Natural killer cell (primary cell): ENCODE data around the gene PRKCD. TPM values are rescaled to one million over a fixed set of nuclear protein-coding genes. Genes with fewer than 3 reads are reported as not detected.
A peak's percentile ranks its signal among the peaks of the same experiment; 100 is the strongest.

Experiments used
- ATAC-seq, 3 donors: fragments of 150-1000 bp in 2 of 3; fragments of 200-7000 bp in 1 of 3; cut with Tn5 transposase; 1 replicate in 1 of 3; 2 replicates in 2 of 3; pipeline ENCODE4 v1.10.0; 2021; ENCODE audit warnings: mild to moderate bottlenecking in 2 of 3, moderate library complexity in 2 of 3
- DNase-seq, 2 donors: peaks; one replicate each; pipeline versions ENCODE4 v3.0.0 to v3.0.0-alpha.2; 2013 to 2021; ENCODE audit warnings: mixed read lengths in 1 of 2
- H3K27ac ChIP-seq: one replicate; pipeline ENCODE4 v1.5.1; 2013; ENCODE audit warnings: mild to moderate bottlenecking, low read length
- H3K27me3 ChIP-seq: one replicate; pipeline ENCODE4 v1.6.1; 2013; ENCODE audit warnings: low read length; ENCODE audit not compliant: control insufficient read depth, insufficient read depth
- H3K36me3 ChIP-seq: one replicate; pipeline ENCODE4 v1.6.1; 2013; ENCODE audit warnings: low read length; ENCODE audit not compliant: control insufficient read depth, insufficient read depth
- H3K4me1 ChIP-seq: one replicate; pipeline ENCODE4 v1.6.1; 2013; ENCODE audit warnings: low read length; ENCODE audit not compliant: control insufficient read depth, insufficient read depth
- H3K4me3 ChIP-seq: one replicate; pipeline ENCODE4 v1.5.1; 2013; ENCODE audit warnings: low read length
- H3K9me3 ChIP-seq: one replicate; pipeline ENCODE4 v1.6.1; 2013; ENCODE audit warnings: low read length; ENCODE audit not compliant: control insufficient read depth, insufficient read depth
- H3K27ac Mint-ChIP-seq, 2 donors: one replicate each; pipeline ENCODE4 v1.8.0; 2022; ENCODE audit warnings: mild to moderate bottlenecking in 2 of 2, mixed read lengths in 2 of 2, moderate library complexity in 1 of 2
- H3K27me3 Mint-ChIP-seq, 2 donors: one replicate each; pipeline ENCODE4 v1.8.0; 2022; ENCODE audit warnings: low read depth in 2 of 2, mixed read lengths in 2 of 2
- H3K36me3 Mint-ChIP-seq: one replicate; pipeline ENCODE4 v1.8.0; 2022; ENCODE audit warnings: mixed read lengths
- H3K4me1 Mint-ChIP-seq, 2 donors: one replicate each; pipeline ENCODE4 v1.8.0; 2022; ENCODE audit warnings: mixed read lengths in 2 of 2
- H3K4me3 Mint-ChIP-seq: one replicate; pipeline ENCODE4 v1.8.0; 2022; ENCODE audit warnings: mild to moderate bottlenecking, moderate library complexity, mixed read lengths
- H3K9me3 Mint-ChIP-seq, 2 donors: one replicate each; pipeline ENCODE4 v1.8.0; 2022; ENCODE audit warnings: mixed read lengths in 2 of 2
- WGBS: methylation state at CpG from one replicate; pipeline ENCODE4 v1.1.7; 2013; ENCODE audit warnings: missing lambda C conversion rate; ENCODE audit not compliant: insufficient coverage; 5-methylcytosine and 5-hydroxymethylcytosine counted together
- intact Hi-C: fragments of 100-400 bp; cut with micrococcal nuclease; formaldehyde crosslinking; loops from one replicate; pipeline ENCODE4 v1.14.2; 2022
- total RNA-seq, 4 donors: library from RNA; stranded (reverse); fragments of 120-200 nt in 1 of 4; gene quantifications; one replicate each; pipeline versions ENCODE4 v1.2.3 to v1.2.4, GENCODE V29; 2013 to 2022
- TF ChIP-seq, protein P1 (sequence below): fragments of 200-600 bp; IDR thresholded peaks from one replicate; pipeline ENCODE4 v1.8.0; 2022; ENCODE audit warnings: antibody characterized with exemption

PRKCD gene
- total RNA-seq, 3 donors from 2014 or later (not counting 1 experiment from before 2014, with no cell fraction given), result 31.7 to 60.0 (median 36.3) TPM

DNA sequence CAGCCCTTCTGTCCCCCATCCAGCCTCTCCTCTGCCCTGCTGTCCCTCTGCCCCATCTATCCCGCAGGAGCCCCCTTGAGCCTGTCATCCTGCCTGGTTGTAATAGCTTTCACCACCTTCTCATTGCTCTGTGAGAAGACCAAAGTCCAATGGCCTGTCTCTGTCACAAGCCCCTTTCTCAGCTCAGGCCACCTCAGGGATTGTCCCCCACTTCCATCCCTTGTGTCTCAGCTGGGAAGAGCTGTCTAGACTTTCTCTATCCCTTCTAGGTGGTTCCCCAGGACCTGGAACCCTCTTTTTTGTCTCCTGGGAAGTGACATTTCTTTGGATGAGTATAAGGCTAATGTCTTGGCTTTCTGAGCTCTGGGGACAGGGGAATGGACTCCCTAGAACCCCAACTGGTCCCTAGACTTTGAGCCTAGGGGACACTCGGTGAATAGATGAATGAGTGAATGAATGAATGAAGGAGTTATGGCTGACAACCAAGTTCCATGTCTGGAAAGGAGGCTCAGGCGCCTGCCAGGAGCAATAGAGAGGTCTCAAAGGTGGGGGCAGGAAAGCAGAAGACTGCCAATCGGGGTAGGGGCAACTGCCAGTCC is 849 bp upstream of the PRKCD start:
- H3K27ac ChIP-seq, result peak overlapping the region; percentile 60
- peaks cover 50% of the 10 kb centered on the region for H3K4me1 ChIP-seq
- H3K9me3 Mint-ChIP-seq, result no peaks in the 10 kb centered on the region
- H3K36me3 ChIP-seq, result no peaks in the 10 kb centered on the region
- DNase-seq, result no peak
- TF ChIP-seq, protein P1, sequence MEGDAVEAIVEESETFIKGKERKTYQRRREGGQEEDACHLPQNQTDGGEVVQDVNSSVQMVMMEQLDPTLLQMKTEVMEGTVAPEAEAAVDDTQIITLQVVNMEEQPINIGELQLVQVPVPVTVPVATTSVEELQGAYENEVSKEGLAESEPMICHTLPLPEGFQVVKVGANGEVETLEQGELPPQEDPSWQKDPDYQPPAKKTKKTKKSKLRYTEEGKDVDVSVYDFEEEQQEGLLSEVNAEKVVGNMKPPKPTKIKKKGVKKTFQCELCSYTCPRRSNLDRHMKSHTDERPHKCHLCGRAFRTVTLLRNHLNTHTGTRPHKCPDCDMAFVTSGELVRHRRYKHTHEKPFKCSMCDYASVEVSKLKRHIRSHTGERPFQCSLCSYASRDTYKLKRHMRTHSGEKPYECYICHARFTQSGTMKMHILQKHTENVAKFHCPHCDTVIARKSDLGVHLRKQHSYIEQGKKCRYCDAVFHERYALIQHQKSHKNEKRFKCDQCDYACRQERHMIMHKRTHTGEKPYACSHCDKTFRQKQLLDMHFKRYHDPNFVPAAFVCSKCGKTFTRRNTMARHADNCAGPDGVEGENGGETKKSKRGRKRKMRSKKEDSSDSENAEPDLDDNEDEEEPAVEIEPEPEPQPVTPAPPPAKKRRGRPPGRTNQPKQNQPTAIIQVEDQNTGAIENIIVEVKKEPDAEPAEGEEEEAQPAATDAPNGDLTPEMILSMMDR, result no peak
- peaks cover 17 to 23% of the 10 kb centered on the region in 2 donors for H3K27me3 Mint-ChIP-seq
- no peak for ATAC-seq
- intact Hi-C loops, result loop anchor here (5.0 kb wide), 1 partner anchor 37 kb away; no protein-coding TSS in a partner anchor
- peak overlapping the region; percentile 93 for H3K4me3 Mint-ChIP-seq
- H3K27me3 ChIP-seq, result peaks cover 14% of the 10 kb centered on the region
- H3K4me3 ChIP-seq, result peak overlapping the region; percentile 60
- H3K27ac Mint-ChIP-seq, result peak overlapping the region; percentile 82 to 94
- no peaks in the 10 kb centered on the region for H3K9me3 ChIP-seq
- WGBS, result 42% methylated on average over 4 of the region's 4 CpGs
- H3K4me1 Mint-ChIP-seq, result peaks cover 23 to 36% of the 10 kb centered on the region in 2 donors
- no peaks in the 10 kb centered on the region for H3K36me3 Mint-ChIP-seq

DNA sequence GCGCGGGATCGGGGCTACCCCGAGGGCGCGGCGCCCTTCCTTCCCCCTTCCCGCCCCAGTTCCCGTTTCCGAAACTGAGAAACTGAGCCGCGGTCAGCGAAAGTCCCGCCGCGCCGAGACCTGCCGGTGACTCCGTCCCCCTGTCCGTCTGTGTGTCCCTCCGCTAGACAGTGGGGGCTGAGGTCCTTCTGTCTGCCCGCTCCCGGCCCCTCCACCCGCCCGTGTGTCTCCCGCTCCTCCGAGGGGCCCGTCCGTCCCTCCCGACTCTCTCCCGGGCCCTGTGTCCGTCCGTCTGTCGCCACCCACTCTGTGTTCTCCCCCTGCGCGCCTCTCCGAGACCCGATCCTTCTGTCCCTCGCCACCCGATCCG is 426 bp downstream of the PRKCD start:
- peaks cover 63% of the 10 kb centered on the region for H3K4me1 ChIP-seq

DNA sequence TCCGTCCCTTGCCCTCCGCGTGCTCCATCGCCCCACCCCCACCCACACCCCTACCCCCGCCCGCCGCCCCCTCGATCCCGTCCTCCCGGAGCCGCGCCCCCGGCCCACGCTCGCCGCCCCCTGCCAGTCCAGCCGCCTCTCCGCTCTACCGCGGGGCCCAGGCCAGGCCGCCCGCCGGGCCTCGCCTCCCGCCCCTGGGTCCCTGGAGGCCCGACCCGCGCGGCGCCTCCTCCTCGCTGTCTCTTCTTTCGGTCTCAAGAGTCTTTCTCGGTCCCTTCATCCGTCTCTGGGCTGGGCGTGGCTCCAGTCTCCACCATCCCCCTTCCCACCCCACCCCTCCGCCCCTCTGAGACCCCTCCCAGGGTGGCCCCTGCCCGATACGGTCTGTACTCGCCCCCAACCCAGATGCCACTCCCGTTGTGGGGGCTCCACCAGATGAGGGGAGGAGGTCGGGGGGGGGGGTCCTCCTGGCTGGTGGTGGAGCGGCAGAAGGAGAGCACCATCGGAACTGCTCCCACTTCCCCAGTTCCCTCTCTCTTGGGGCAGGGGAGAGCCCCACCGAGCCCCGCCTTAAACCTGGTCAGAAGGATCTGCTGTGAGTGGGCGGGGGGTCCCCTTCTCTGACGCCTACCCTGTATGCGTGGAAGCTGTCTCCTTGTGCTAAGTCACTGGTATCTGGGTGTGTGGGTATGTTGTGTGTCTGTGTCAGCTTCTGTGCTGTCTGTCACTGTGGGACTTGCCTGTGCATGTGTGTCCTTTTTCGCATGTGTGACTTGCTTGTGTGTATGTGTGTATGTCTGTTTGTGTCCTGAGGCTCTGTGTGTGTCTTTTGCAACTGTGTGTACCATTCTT is 1.0 kb downstream of the PRKCD start:
- H3K27ac Mint-ChIP-seq, result peak overlapping the region; percentile 76 to 94
- Histone ChIP-seq H3K27me3 (no peaks in the 10 kb centered on the region), H3K9me3 (no peaks in the 10 kb centered on the region), H3K27ac (peak overlapping the region; percentile 80), H3K4me3 (peak overlapping the region; percentile 95), H3K36me3 (no peaks in the 10 kb centered on the region), H3K4me1 (peaks cover 69% of the 10 kb centered on the region)
- ATAC-seq, result peak; percentile 11 to 52 (median 32)
- H3K36me3 Mint-ChIP-seq, result no peaks in the 10 kb centered on the region
- intact Hi-C loops, result loop anchor here (5.0 kb wide), 1 partner anchor 35 kb away; no protein-coding TSS in a partner anchor
- peaks cover 31 to 54% of the 10 kb centered on the region in 2 donors for H3K4me1 Mint-ChIP-seq
- DNase-seq, result peak; percentile 31 to 66
- TF ChIP-seq, protein P1, result no peak
- H3K27me3 Mint-ChIP-seq, result peaks cover 14 to 17% of the 10 kb centered on the region in 2 donors
- no peaks in the 10 kb centered on the region for H3K9me3 Mint-ChIP-seq
- WGBS, result 5% methylated on average over 31 of the region's 49 CpGs
- peak overlapping the region; percentile 85 for H3K4me3 Mint-ChIP-seq

More for the DNA sequence above, 426 bp downstream of the PRKCD start:
- DNase-seq (no peak), ATAC-seq (no peak)
- peak overlapping the region; percentile 76 to 94 for H3K27ac Mint-ChIP-seq
- under 1% methylated on average over 41 of the region's 41 CpGs for WGBS
- H3K9me3 ChIP-seq, result no peaks in the 10 kb centered on the region
- H3K4me3 Mint-ChIP-seq, result peak overlapping the region; percentile 85
- TF ChIP-seq, protein P1, result no peak
- no peaks in the 10 kb centered on the region for H3K9me3 Mint-ChIP-seq
- H3K36me3 ChIP-seq, result no peaks in the 10 kb centered on the region
- H3K36me3 Mint-ChIP-seq, result no peaks in the 10 kb centered on the region
- H3K4me3 ChIP-seq, result peak overlapping the region; percentile 95
- peak overlapping the region; percentile 80 for H3K27ac ChIP-seq
- peaks cover 27 to 49% of the 10 kb centered on the region in 2 donors for H3K4me1 Mint-ChIP-seq
- peaks cover 17 to 18% of the 10 kb centered on the region in 2 donors for H3K27me3 Mint-ChIP-seq
- peaks cover 4% of the 10 kb centered on the region for H3K27me3 ChIP-seq
- intact Hi-C loops, result loop anchor here (5.0 kb wide), 1 partner anchor 36 kb away; no protein-coding TSS in a partner anchor
